H1 (cell line): ENCODE data around the gene PTGER3. TPM values are rescaled to one million over a fixed set of nuclear protein-coding genes. Genes with fewer than 3 reads are reported as not detected.

Experiments
- CTCF ChIA-PET: fragments of 300-600 bp; sonication (Branson Sonifier 250); formaldehyde crosslinking; loops from one replicate; lab custom pipeline; 2021; ENCODE audit not compliant: partially characterized antibody; lab: Charles Lee
- POLR2A ChIA-PET: fragments of 300-600 bp; sonication (Branson Sonifier 250); formaldehyde crosslinking; loops from one replicate; lab custom pipeline; 2021; ENCODE audit warnings: inconsistent platforms; ENCODE audit not compliant: partially characterized antibody; lab: Charles Lee
- DNase-seq, 2 experiments: peaks; one replicate each; pipeline versions ENCODE4 v3.0.0 to v3.0.0-alpha.2; 2010 to 2022; ENCODE audit warnings: low spot score in 2 of 2, low read depth in 1 of 2, mixed read lengths in 1 of 2
- FAIRE-seq: peaks from 2 replicates; lab custom pipeline; 2011; peaks lifted over from hg19 to GRCh38; lab: Jason Lieb, UNC
- H2AFZ ChIP-seq: 2 replicates; pipeline ENCODE4 v1.8.1; 2012; ENCODE audit warnings: low read length, inconsistent platforms
- H2AK5ac ChIP-seq: 2 replicates; pipeline ENCODE4 v1.6.1; 2013; ENCODE audit warnings: low read depth, low read length
- H2BK120ac ChIP-seq: replicated peaks from 2 replicates; pipeline ENCODE3; 2013; ENCODE audit warnings: low read depth, low read length, inconsistent platforms
- H2BK12ac ChIP-seq: 2 replicates; pipeline ENCODE4 v1.6.1; 2013; ENCODE audit warnings: low read depth, low read length
- H2BK15ac ChIP-seq: 2 replicates; pipeline ENCODE4 v1.6.1; 2013; ENCODE audit warnings: low read length
- H2BK20ac ChIP-seq: 2 replicates; pipeline ENCODE4 v1.6.1; 2013; ENCODE audit warnings: low read length
- H2BK5ac ChIP-seq: 2 replicates; pipeline ENCODE4 v1.6.1; 2013; ENCODE audit warnings: low read depth, low read length
- H3K14ac ChIP-seq: 2 replicates; pipeline ENCODE4 v1.6.1; 2013; ENCODE audit warnings: inconsistent platforms; ENCODE audit not compliant: insufficient read length
- H3K18ac ChIP-seq: 2 replicates; pipeline ENCODE4 v1.6.1; 2013; ENCODE audit warnings: low read length; ENCODE audit errors: extremely low read depth
- H3K23ac ChIP-seq: 2 replicates; pipeline ENCODE4 v1.6.1; 2013; ENCODE audit warnings: inconsistent platforms; ENCODE audit not compliant: insufficient read length
- H3K23me2 ChIP-seq: 2 replicates; pipeline ENCODE4 v1.6.1; 2013; ENCODE audit warnings: low read depth, low read length
- H3K27ac ChIP-seq: 2 replicates; pipeline ENCODE4 v1.6.1; 2011; ENCODE audit warnings: low read depth, low read length, inconsistent platforms
- H3K27me3 ChIP-seq, 4 experiments: replicated peaks in 1 of 4; 1 replicate in 1 of 4; 2 replicates in 3 of 4; pipeline versions ENCODE4 v1.6.1 to v1.8.1; 2011 to 2013; ENCODE audit warnings: low read length in 3 of 4, mild to moderate bottlenecking in 3 of 4, inconsistent platforms in 2 of 4, mixed read lengths in 2 of 4, moderate library complexity in 1 of 4; ENCODE audit not compliant: control insufficient read depth in 3 of 4, insufficient read depth in 3 of 4; ENCODE audit errors: extremely low read depth in 1 of 4
- H3K36me3 ChIP-seq, 4 experiments: 2 replicates each; pipeline versions ENCODE4 v1.6.1 to v1.8.1; 2011 to 2013; ENCODE audit warnings: mild to moderate bottlenecking in 4 of 4, low read length in 3 of 4, moderate library complexity in 2 of 4, control low read depth in 1 of 4, inconsistent platforms in 1 of 4; ENCODE audit not compliant: insufficient read depth in 4 of 4, control insufficient read depth in 2 of 4
- H3K4ac ChIP-seq: replicated peaks from 2 replicates; pipeline ENCODE3; 2013; ENCODE audit warnings: low read length, low read depth, mixed read lengths, inconsistent platforms; ENCODE audit not compliant: insufficient read length
- H3K4me1 ChIP-seq, 4 experiments: replicated peaks in 1 of 4; 1 replicate in 1 of 4; 2 replicates in 3 of 4; pipeline versions ENCODE4 v1.6.1 to v1.8.1; 2011 to 2013; ENCODE audit warnings: low read length in 3 of 4, inconsistent platforms in 2 of 4, mixed read lengths in 1 of 4; ENCODE audit not compliant: insufficient read depth in 4 of 4, control insufficient read depth in 3 of 4
- H3K4me2 ChIP-seq, 2 experiments: 2 replicates each; pipeline versions ENCODE4 v1.6.1 to v1.8.1; 2011 to 2013; ENCODE audit warnings: low read depth in 2 of 2, low read length in 2 of 2, control low read depth in 1 of 2, inconsistent platforms in 1 of 2, mild to moderate bottlenecking in 1 of 2; ENCODE audit not compliant: insufficient read depth in 1 of 2
- H3K4me3 ChIP-seq, 4 experiments: fragments of 200-600, 300-600 bp in 1 of 4; sonication (generic), shearing (Covaris generic), sonication (Bioruptor Twin) in 1 of 4; 2 replicates each; pipeline versions ENCODE4 v1.5.1 to v1.8.1; 2011 to 2016; ENCODE audit warnings: low read length in 4 of 4, low read depth in 3 of 4, control low read depth in 2 of 4, inconsistent platforms in 2 of 4, mild to moderate bottlenecking in 2 of 4, mixed read lengths in 1 of 4, moderate library complexity in 1 of 4; ENCODE audit not compliant: insufficient read depth in 2 of 4; ENCODE audit errors: extremely low read depth in 1 of 4
- H3K56ac ChIP-seq: replicated peaks from 2 replicates; pipeline ENCODE3; 2013; ENCODE audit warnings: low read depth, mild to moderate bottlenecking, mixed read lengths, low read length, inconsistent platforms; ENCODE audit not compliant: insufficient read length
- H3K79me1 ChIP-seq: 2 replicates; pipeline ENCODE4 v1.6.1; 2013; ENCODE audit warnings: low read depth, low read length, control low read depth
- H3K79me2 ChIP-seq, 2 experiments: 2 replicates each; pipeline versions ENCODE4 v1.6.1 to v1.8.1; 2012 to 2013; ENCODE audit warnings: low read length in 2 of 2, mild to moderate bottlenecking in 2 of 2, inconsistent platforms in 1 of 2; ENCODE audit not compliant: insufficient read depth in 2 of 2, control insufficient read depth in 1 of 2
- H3K9ac ChIP-seq, 4 experiments: replicated peaks in 1 of 4; 1 replicate in 1 of 4; 2 replicates in 3 of 4; pipeline versions ENCODE4 v1.6.1 to v1.8.1; 2011 to 2013; ENCODE audit warnings: low read depth in 3 of 4, low read length in 3 of 4, control low read depth in 2 of 4, mild to moderate bottlenecking in 2 of 4, moderate library complexity in 2 of 4, inconsistent platforms in 1 of 4; ENCODE audit errors: extremely low read depth in 1 of 4
- H3K9me3 ChIP-seq, 2 experiments: 2 replicates each; pipeline versions ENCODE4 v1.6.1 to v1.8.1; 2012 to 2013; ENCODE audit warnings: mild to moderate bottlenecking in 2 of 2, moderate library complexity in 2 of 2, control low read depth in 1 of 2, inconsistent platforms in 1 of 2, low read depth in 1 of 2, low read length in 1 of 2, mixed read lengths in 1 of 2; ENCODE audit not compliant: insufficient read depth in 2 of 2
- H4K20me1 ChIP-seq, 2 experiments: replicated peaks in 1 of 2; 2 replicates each; pipeline versions ENCODE3 to v1.8.1; 2011 to 2013; ENCODE audit warnings: inconsistent platforms in 2 of 2, low read length in 2 of 2, mild to moderate bottlenecking in 1 of 2; ENCODE audit not compliant: insufficient read depth in 2 of 2, control insufficient read depth in 1 of 2
- H4K5ac ChIP-seq: 2 replicates; pipeline ENCODE4 v1.6.1; 2013; ENCODE audit warnings: low read length, low read depth, mixed read lengths, inconsistent platforms; ENCODE audit not compliant: insufficient read length
- H4K8ac ChIP-seq: 2 replicates; pipeline ENCODE4 v1.8.0; 2013; ENCODE audit warnings: mild to moderate bottlenecking, moderate library complexity, low read length, inconsistent platforms; ENCODE audit not compliant: insufficient read depth; ENCODE audit errors: extremely low read depth
- H4K91ac ChIP-seq: replicated peaks from 2 replicates; pipeline ENCODE3; 2013; ENCODE audit warnings: low read length, mixed read lengths, inconsistent platforms; ENCODE audit not compliant: insufficient read length
- CEBPB ChIP-seq: IDR thresholded peaks from 2 replicates; pipeline ENCODE4 v1.6.1; 2012; ENCODE audit warnings: low read depth, low read length
- CREB1 ChIP-seq: IDR thresholded peaks from 2 replicates; pipeline ENCODE4 v1.6.1; 2012; ENCODE audit warnings: inconsistent platforms
- CTBP2 ChIP-seq: IDR thresholded peaks from 2 replicates; pipeline ENCODE4 v1.7.0; 2011; ENCODE audit warnings: borderline replicate concordance, mild to moderate bottlenecking, moderate library complexity, mixed read lengths, low read length; ENCODE audit not compliant: insufficient read depth, insufficient read length
- FOSL1 ChIP-seq: IDR thresholded peaks from 2 replicates; pipeline ENCODE4 v1.6.1; 2011; ENCODE audit warnings: mild to moderate bottlenecking, low read depth, low read length, moderate library complexity; ENCODE audit not compliant: insufficient read depth
- HDAC6 ChIP-seq: IDR thresholded peaks from one replicate; pipeline ENCODE4 v1.7.1; 2012; ENCODE audit warnings: low read depth, mild to moderate bottlenecking, inconsistent platforms, low read length, moderate library complexity
- JUN ChIP-seq: IDR thresholded peaks from 2 replicates; pipeline ENCODE4 v1.6.1; 2011; ENCODE audit warnings: low read depth, mild to moderate bottlenecking, improper control_type of control experiment, low read length
- NANOG ChIP-seq: IDR thresholded peaks from 2 replicates; pipeline ENCODE4 v1.6.1; 2011; ENCODE audit warnings: low read length, low read depth, mild to moderate bottlenecking, inconsistent platforms; ENCODE audit not compliant: insufficient read depth, poor library complexity, severe bottlenecking
- RAD21 ChIP-seq, 2 experiments: IDR thresholded peaks in 1 of 2; conservative IDR thresholded peaks in 1 of 2; 2 replicates each; pipeline ENCODE4 v1.6.1; 2011; ENCODE audit warnings: low read depth in 2 of 2, low read length in 2 of 2, improper control_type of control experiment in 1 of 2, inconsistent platforms in 1 of 2, mild to moderate bottlenecking in 1 of 2, moderate library complexity in 1 of 2
- RNF2 ChIP-seq: fragments of 200-900, 300-1000 bp; sonication (generic); IDR thresholded peaks from 2 replicates; pipeline ENCODE4 v1.7.1; 2016; ENCODE audit warnings: borderline replicate concordance, low read depth, mild to moderate bottlenecking, antibody characterized with exemption, low read length; ENCODE audit not compliant: poor library complexity, severe bottlenecking; ENCODE audit errors: missing control alignments
- SIN3A ChIP-seq, 2 experiments: IDR thresholded peaks in 1 of 2; conservative IDR thresholded peaks in 1 of 2; 2 replicates each; pipeline ENCODE4 v1.6.1; 2011 to 2012; ENCODE audit warnings: low read length in 2 of 2, improper control_type of control experiment in 1 of 2, low read depth in 1 of 2, mild to moderate bottlenecking in 1 of 2
- SIRT6 ChIP-seq: IDR thresholded peaks from one replicate; pipeline ENCODE4 v1.7.1; 2012; ENCODE audit warnings: low read length, inconsistent platforms
- SP1 ChIP-seq: IDR thresholded peaks from 2 replicates; pipeline ENCODE4 v1.6.1; 2011; ENCODE audit warnings: low read depth, low read length
- SP4 ChIP-seq: IDR thresholded peaks from 2 replicates; pipeline ENCODE4 v1.6.1; 2012; ENCODE audit warnings: low read length, inconsistent platforms
- SUZ12 ChIP-seq: fragments of 200-600 bp; sonication (generic); IDR thresholded peaks from 2 replicates; pipeline ENCODE4 v1.6.1; 2012; ENCODE audit warnings: mild to moderate bottlenecking, inconsistent platforms, low read length, moderate library complexity, mixed read lengths
- TEAD4 ChIP-seq: IDR thresholded peaks from 2 replicates; pipeline ENCODE4 v1.6.1; 2012; ENCODE audit warnings: low read depth, low read length, inconsistent platforms, mixed read lengths
- WGBS, 2 experiments: shearing (Covaris generic) in 1 of 2; methylation state at CpG; one replicate each; pipeline versions ENCODE4 v1.1.6 to v1.1.7; 2013 to 2015; ENCODE audit warnings: low lambda C conversion rate in 2 of 2, mixed read lengths in 2 of 2, inconsistent platforms in 1 of 2, low coverage in 1 of 2, missing lambda C conversion rate in 1 of 2; ENCODE audit not compliant: insufficient replicate concordance in 2 of 2, insufficient coverage in 1 of 2, insufficient read length in 1 of 2; ENCODE audit errors: extremely low coverage in 1 of 2, missing lambda C conversion rate in 1 of 2; 5-methylcytosine and 5-hydroxymethylcytosine counted together
- polyA plus RNA-seq, 7 experiments: library from polyadenylated mRNA; depleted of rRNA in 3 of 7; stranded (reverse) in 5 of 7; unstranded in 2 of 7; fragments of >200 nt in 5 of 7; fragments of 200-250 nt in 2 of 7; gene quantifications; 1 replicate in 5 of 7; 2 replicates in 1 of 7; 4 replicates in 1 of 7; pipeline versions ENCODE4 v1.2.1 to v1.2.3, GENCODE V29; 2011 to 2013; ENCODE audit warnings: missing spikeins in 2 of 7, mixed read lengths in 2 of 7
- total RNA-seq: library from RNA; stranded (reverse); fragmentation: NEBNext Ultra II Directional; extraction: Animal tissue kit (Norgen Biotek cat#: 25700); gene quantifications from 2 replicates; pipeline ENCODE4 v1.2.1, GENCODE V29; 2021

PTGER3 gene
- total and polyA plus RNA-seq, 2 of the 8 experiments (the other 6 are each of a cell fraction or from before 2014, with no cell fraction given): 0.38 to 0.82 TPM

DNA sequence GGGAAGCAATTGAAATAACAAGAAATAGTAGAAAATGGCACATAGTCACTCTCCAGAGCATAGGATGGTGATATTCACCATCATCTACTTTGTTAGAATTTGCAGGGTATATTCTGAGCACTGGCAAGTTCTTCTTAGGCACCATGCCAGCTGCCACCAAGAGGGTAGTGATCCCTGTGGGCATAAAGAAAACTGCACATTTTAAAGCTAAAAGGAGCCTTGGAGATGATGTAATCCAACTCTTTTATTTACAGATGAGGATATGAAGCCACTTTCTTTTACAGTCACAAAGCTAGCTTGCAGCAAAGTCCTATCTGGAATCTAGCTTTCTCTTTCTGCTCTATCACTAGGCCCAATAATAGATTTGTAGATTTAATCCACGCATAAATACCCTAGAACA, 69.0 kb downstream of the PTGER3 start:
- Histone ChIP-seq H4K20me1 (no peaks in the 10 kb centered on the region), H2AFZ (no peak overlapping the region), H2BK5ac (no peak overlapping the region), H3K9ac (no peak overlapping the region), H2BK120ac (no peak overlapping the region), H3K56ac (no peak overlapping the region), H3K9me3 (no peaks in the 10 kb centered on the region), H2BK20ac (no peak overlapping the region), H3K23me2 (no peaks in the 10 kb centered on the region), H3K27me3 (no peaks in the 10 kb centered on the region), H3K27ac (no peak overlapping the region), H4K5ac (no peak overlapping the region), H3K4me1 (no peaks in the 10 kb centered on the region), H3K36me3 (no peaks in the 10 kb centered on the region), H3K4me2 (no peak overlapping the region), H4K91ac (no peak overlapping the region), H4K8ac (no peak overlapping the region), H3K14ac (no peak overlapping the region), H3K4ac (no peak overlapping the region), H3K79me1 (no peaks in the 10 kb centered on the region), H3K79me2 (no peaks in the 10 kb centered on the region), H2BK12ac (no peak overlapping the region), H3K4me3 (no peak overlapping the region), H3K23ac (no peak overlapping the region), H2BK15ac (no peak overlapping the region), H2AK5ac (no peak overlapping the region), H3K18ac (no peak overlapping the region)
- POLR2A ChIA-PET: no interaction called here
- CTCF ChIA-PET: interaction anchor here (5.3 kb wide), 1 partner anchor 12 kb away, joined by 44 read pairs; no protein-coding TSS in a partner anchor
- no peak for FAIRE-seq
- DNase-seq: no peak
- WGBS, 2 experiments: 95% methylated on average over 1 of the region's 1 CpG; no CpG with 5 or more reads in 1 of the 2 experiments
- TF ChIP-seq SIN3A (conservative IDR thresholded peaks at IDR 0.05 in 1 of 2, IDR thresholded peaks at IDR 0.05 in 1 of 2; ENCODE audit: low read depth in 1 of 2, low read length in 2 of 2) (no peak), SUZ12 (no peak), HDAC6 (no peak), SIRT6 (no peak), CEBPB (no peak), CREB1 (no peak), NANOG (no peak), FOSL1 (no peak), JUN (no peak), RAD21 (IDR thresholded peaks at IDR 0.05 in 1 of 2, conservative IDR thresholded peaks at IDR 0.05 in 1 of 2; ENCODE audit: low read depth in 2 of 2, low read length in 2 of 2) (no peak), CTBP2 (no peak), SP1 (no peak), TEAD4 (no peak), RNF2 (no peak), SP4 (no peak)
